Panc1 (cell line): ENCODE measurements around the gene PYGO2.

Source experiments
- CTCF ChIP-seq: fragments of 450-650 bp; IDR thresholded peaks from 2 replicates; pipeline ENCODE4 v1.5.1; 2017; ENCODE audit warnings: mild to moderate bottlenecking
- POLR2AphosphoS5 ChIP-seq: IDR thresholded peaks from 2 replicates; pipeline ENCODE4 v1.6.1; 2012; ENCODE audit warnings: mild to moderate bottlenecking, low read depth, low read length, moderate library complexity

GRCh38 chr1:154925335-154926170 is 36.0 kb downstream of the PYGO2 start:
- TF ChIP-seq CTCF (no peak), POLR2AphosphoS5 (no peak)
